ENCODE data around the gene CELF5.
"Not testable (repeated sequence)": the region's sequence is repeated elsewhere in the genome, so short reads cannot be mapped to it uniquely, and the experiment has no call there.

CELF5 gene

GRCh38 chr19:3210347-3211017 is 14.0 kb upstream of the CELF5 start:
- H3K27ac ChIP-seq: no peak overlapping the region
- peak; percentile 82 for TF ChIP-seq CTCF (conservative IDR thresholded peaks at IDR 0.05; ENCODE audit: low read depth)
- CTCF ChIA-PET: interaction anchor here (0.6 to 1.1 kb wide), 6 partner anchors 8 to 248 kb away, joined by 3 to 4 read pairs (median 3); no protein-coding TSS in a partner anchor
- peak; percentile 61 for DNase-seq (ENCODE audit: low spot score)
- POLR2A ChIA-PET (ENCODE audit: low non-redundant PET): no interaction called here

GRCh38 chr19:3211191-3211590 is 13.3 kb upstream of the CELF5 start:
- ChIA-PET POLR2A (ENCODE audit: low non-redundant PET) (no interaction called here), CTCF (interaction anchor here (0.5 to 1.1 kb wide), 7 partner anchors 8 to 362 kb away, joined by 3 to 6 read pairs (median 4); no protein-coding TSS in a partner anchor)
- TF ChIP-seq CTCF (conservative IDR thresholded peaks at IDR 0.05; ENCODE audit: low read depth): no peak
- DNase-seq (ENCODE audit: low spot score): no peak
- no peak overlapping the region for H3K27ac ChIP-seq

GRCh38 chr19:3213159-3213558 is 11.3 kb upstream of the CELF5 start:
- TF ChIP-seq CTCF (conservative IDR thresholded peaks at IDR 0.05; ENCODE audit: low read depth): no peak
- CTCF ChIA-PET: no interaction called here
- no peak overlapping the region for H3K27ac ChIP-seq
- POLR2A ChIA-PET (ENCODE audit: low non-redundant PET): no interaction called here
- DNase-seq (ENCODE audit: low spot score): no peak

- POLR2A ChIA-PET (ENCODE audit: low non-redundant PET): no interaction called here
These were observed 7.6 kb upstream of the CELF5 start for GRCh38 chr19:3216874-3217273.

GRCh38 chr19:3220576-3220975 is 3.9 kb upstream of the CELF5 start:
- ChIA-PET CTCF (interaction anchor here (0.5 kb wide), 1 partner anchor 189 kb away, joined by 3 read pairs; no protein-coding TSS in a partner anchor), POLR2A (ENCODE audit: low non-redundant PET) (no interaction called here)
- no peak overlapping the region for H3K27ac ChIP-seq
- TF ChIP-seq CTCF (conservative IDR thresholded peaks at IDR 0.05; ENCODE audit: low read depth): no peak
- DNase-seq (ENCODE audit: low spot score): no peak

More at GRCh38 chr19:3216874-3217273, 7.6 kb upstream of the CELF5 start:
- no peak for TF ChIP-seq CTCF (conservative IDR thresholded peaks at IDR 0.05; ENCODE audit: low read depth)
- CTCF ChIA-PET: no interaction called here
- no peak overlapping the region for H3K27ac ChIP-seq
- DNase-seq (ENCODE audit: low spot score): no peak

- DNase-seq (ENCODE audit: low spot score); CTCF ChIA-PET; POLR2A ChIA-PET (ENCODE audit: low non-redundant PET); H3K27ac ChIP-seq: not testable (repeated sequence)
These were observed 2.9 kb upstream of the CELF5 start for GRCh38 chr19:3221576-3221975.

GRCh38 chr19:3222709-3223108 is 1.8 kb upstream of the CELF5 start:
- CTCF ChIA-PET: interaction anchor here (0.5 kb wide), 1 partner anchor 47 kb away, joined by 4 read pairs; no protein-coding TSS in a partner anchor

More at GRCh38 chr19:3222709-3223108, 1.8 kb upstream of the CELF5 start:
- no peak overlapping the region for H3K27ac ChIP-seq
- no peak for DNase-seq (ENCODE audit: low spot score)
- POLR2A ChIA-PET (ENCODE audit: low non-redundant PET): no interaction called here
- no peak for TF ChIP-seq CTCF (conservative IDR thresholded peaks at IDR 0.05; ENCODE audit: low read depth)

All from RWPE1 (cell line).